ENCODE results near the gene CBX1. TPM values are rescaled to one million over a fixed set of nuclear protein-coding genes. Genes with fewer than 3 reads are reported as not detected.

Gene CBX1
- total and polyA plus RNA-seq, 2 of the 13 experiments (the other 11 are each of a cell fraction or from before 2014, with no cell fraction given): 17.8 to 108 TPM

DNA sequence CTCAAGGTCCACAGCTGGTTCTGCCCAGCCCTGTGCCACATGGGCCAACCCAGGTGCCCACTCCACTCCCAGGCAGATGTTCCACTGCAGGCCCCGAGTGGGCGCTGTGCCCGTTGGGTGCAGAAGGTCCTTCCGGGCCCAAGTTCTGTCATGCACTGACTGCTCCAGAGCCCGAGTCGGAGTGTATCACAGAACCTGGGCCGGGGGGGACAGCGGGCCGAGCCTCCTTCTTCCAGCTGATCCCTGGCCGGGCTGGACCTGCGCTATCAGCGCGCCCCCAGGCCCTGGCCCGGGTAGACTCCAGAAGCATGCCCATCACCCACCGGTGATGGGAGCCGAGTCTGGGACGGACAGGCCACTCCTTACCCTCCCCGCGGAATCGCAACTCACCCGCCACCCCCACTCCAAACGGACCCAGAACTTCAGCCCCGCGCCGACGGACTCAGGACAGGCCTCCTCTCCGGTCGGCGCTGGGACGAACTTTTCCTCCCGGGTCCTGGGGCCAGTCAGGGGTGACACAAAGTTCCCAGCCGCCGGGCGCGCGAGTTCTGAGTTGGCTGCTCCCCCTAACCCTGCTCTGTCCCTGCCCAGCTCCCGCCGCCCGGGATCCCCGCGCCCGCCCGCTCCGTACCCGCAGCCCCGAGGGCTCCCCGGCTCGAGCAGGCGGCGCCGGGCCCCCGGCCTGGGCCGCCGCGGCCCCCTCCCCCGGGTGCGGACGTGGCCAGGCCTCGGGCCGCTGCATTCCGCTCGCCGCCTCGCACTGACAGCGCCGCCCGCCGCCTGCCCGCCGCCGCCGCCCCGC, 64.0 kb downstream of the CBX1 start, which contains the start of gene COPZ2 (continued):
- no peak for TF ChIP-seq SOX13 (IDR thresholded peaks at IDR 0.05)
- TF ChIP-seq SOX13 (CRISPR knock-in tag; conservative IDR thresholded peaks at IDR 0.05 in 1 of 2, IDR thresholded peaks at IDR 0.05 in 1 of 2): no peak; a peak in 1 of 4 replicates
- no peak for TF ChIP-seq PPARG (CRISPR knock-in tag; conservative IDR thresholded peaks at IDR 0.05)
- no peak for TF ChIP-seq ZMYM2 (CRISPR knock-in tag; IDR thresholded peaks at IDR 0.05)
- no peak for TF ChIP-seq CBX5 (CRISPR knock-in tag; IDR thresholded peaks at IDR 0.05; ENCODE audit: borderline replicate concordance)
- TF ChIP-seq ZNF562 (CRISPR knock-in tag; IDR thresholded peaks at IDR 0.05; ENCODE audit: borderline replicate concordance): no peak
- no peak for TF ChIP-seq FIP1L1 (IDR thresholded peaks at IDR 0.05; ENCODE audit: borderline replicate concordance, insufficient read depth, low read depth, low read length)
- TF ChIP-seq NBN (conservative IDR thresholded peaks at IDR 0.05): no peak
- TF ChIP-seq, protein P1, sequence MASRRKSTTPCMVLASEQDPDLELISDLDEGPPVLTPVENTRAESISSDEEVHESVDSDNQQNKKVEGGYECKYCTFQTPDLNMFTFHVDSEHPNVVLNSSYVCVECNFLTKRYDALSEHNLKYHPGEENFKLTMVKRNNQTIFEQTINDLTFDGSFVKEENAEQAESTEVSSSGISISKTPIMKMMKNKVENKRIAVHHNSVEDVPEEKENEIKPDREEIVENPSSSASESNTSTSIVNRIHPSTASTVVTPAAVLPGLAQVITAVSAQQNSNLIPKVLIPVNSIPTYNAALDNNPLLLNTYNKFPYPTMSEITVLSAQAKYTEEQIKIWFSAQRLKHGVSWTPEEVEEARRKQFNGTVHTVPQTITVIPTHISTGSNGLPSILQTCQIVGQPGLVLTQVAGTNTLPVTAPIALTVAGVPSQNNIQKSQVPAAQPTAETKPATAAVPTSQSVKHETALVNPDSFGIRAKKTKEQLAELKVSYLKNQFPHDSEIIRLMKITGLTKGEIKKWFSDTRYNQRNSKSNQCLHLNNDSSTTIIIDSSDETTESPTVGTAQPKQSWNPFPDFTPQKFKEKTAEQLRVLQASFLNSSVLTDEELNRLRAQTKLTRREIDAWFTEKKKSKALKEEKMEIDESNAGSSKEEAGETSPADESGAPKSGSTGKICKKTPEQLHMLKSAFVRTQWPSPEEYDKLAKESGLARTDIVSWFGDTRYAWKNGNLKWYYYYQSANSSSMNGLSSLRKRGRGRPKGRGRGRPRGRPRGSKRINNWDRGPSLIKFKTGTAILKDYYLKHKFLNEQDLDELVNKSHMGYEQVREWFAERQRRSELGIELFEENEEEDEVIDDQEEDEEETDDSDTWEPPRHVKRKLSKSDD (CRISPR knock-in tag; IDR thresholded peaks at IDR 0.05; ENCODE audit: low read depth): peak; percentile 56; the same call in 1 of the 2 replicates
- peak; percentile 62; the same call in 1 of the 2 replicates for TF ChIP-seq ZNF749 (CRISPR knock-in tag; IDR thresholded peaks at IDR 0.05; ENCODE audit: borderline replicate concordance)
- 0 out of 2 replicates have a peak, but pooled peaks have one; percentile 8 for TF ChIP-seq MAZ (IDR thresholded peaks at IDR 0.05; ENCODE audit: borderline replicate concordance, low read depth, low read length)
- peak; percentile 63 for TF ChIP-seq MAZ (CRISPR knock-in tag; IDR thresholded peaks at IDR 0.05; ENCODE audit: low read depth)
- no peak for TF ChIP-seq ZNF296 (CRISPR knock-in tag; conservative IDR thresholded peaks at IDR 0.05)
- TF ChIP-seq ZNF451 (CRISPR knock-in tag; IDR thresholded peaks at IDR 0.05): 0 out of 2 replicates have a peak, but pooled peaks have one; percentile 45
- TF ChIP-seq ETV6 (CRISPR knock-in tag; conservative IDR thresholded peaks at IDR 0.05): no peak
- TF ChIP-seq CAMTA2 (CRISPR knock-in tag; IDR thresholded peaks at IDR 0.05; ENCODE audit: borderline replicate concordance): no peak
- no peak; the same call in 1 of the 2 replicates for TF ChIP-seq HNF4A (CRISPR knock-in tag; IDR thresholded peaks at IDR 0.05)
- TF ChIP-seq, protein P2, sequence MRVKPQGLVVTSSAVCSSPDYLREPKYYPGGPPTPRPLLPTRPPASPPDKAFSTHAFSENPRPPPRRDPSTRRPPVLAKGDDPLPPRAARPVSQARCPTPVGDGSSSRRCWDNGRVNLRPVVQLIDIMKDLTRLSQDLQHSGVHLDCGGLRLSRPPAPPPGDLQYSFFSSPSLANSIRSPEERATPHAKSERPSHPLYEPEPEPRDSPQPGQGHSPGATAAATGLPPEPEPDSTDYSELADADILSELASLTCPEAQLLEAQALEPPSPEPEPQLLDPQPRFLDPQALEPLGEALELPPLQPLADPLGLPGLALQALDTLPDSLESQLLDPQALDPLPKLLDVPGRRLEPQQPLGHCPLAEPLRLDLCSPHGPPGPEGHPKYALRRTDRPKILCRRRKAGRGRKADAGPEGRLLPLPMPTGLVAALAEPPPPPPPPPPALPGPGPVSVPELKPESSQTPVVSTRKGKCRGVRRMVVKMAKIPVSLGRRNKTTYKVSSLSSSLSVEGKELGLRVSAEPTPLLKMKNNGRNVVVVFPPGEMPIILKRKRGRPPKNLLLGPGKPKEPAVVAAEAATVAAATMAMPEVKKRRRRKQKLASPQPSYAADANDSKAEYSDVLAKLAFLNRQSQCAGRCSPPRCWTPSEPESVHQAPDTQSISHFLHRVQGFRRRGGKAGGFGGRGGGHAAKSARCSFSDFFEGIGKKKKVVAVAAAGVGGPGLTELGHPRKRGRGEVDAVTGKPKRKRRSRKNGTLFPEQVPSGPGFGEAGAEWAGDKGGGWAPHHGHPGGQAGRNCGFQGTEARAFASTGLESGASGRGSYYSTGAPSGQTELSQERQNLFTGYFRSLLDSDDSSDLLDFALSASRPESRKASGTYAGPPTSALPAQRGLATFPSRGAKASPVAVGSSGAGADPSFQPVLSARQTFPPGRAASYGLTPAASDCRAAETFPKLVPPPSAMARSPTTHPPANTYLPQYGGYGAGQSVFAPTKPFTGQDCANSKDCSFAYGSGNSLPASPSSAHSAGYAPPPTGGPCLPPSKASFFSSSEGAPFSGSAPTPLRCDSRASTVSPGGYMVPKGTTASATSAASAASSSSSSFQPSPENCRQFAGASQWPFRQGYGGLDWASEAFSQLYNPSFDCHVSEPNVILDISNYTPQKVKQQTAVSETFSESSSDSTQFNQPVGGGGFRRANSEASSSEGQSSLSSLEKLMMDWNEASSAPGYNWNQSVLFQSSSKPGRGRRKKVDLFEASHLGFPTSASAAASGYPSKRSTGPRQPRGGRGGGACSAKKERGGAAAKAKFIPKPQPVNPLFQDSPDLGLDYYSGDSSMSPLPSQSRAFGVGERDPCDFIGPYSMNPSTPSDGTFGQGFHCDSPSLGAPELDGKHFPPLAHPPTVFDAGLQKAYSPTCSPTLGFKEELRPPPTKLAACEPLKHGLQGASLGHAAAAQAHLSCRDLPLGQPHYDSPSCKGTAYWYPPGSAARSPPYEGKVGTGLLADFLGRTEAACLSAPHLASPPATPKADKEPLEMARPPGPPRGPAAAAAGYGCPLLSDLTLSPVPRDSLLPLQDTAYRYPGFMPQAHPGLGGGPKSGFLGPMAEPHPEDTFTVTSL (CRISPR knock-in tag; IDR thresholded peaks at IDR 0.05; ENCODE audit: borderline replicate concordance): no peak
- 0 out of 2 replicates have a peak, but pooled peaks have one; percentile 12 for TF ChIP-seq ZNF761 (CRISPR knock-in tag; conservative IDR thresholded peaks at IDR 0.05)
- TF ChIP-seq ZNF841 (CRISPR knock-in tag; IDR thresholded peaks at IDR 0.05; ENCODE audit: borderline replicate concordance): no peak
- no peak for TF ChIP-seq ZNF674 (CRISPR knock-in tag; IDR thresholded peaks at IDR 0.05; ENCODE audit: low read depth)
- TF ChIP-seq ZFP37 (CRISPR knock-in tag; IDR thresholded peaks at IDR 0.05; ENCODE audit: borderline replicate concordance): no peak
